ENCODE data around the gene SNAPC3. TPM values are rescaled to one million over a fixed set of nuclear protein-coding genes. Genes with fewer than 3 reads are reported as not detected.

Gene SNAPC3
- total RNA-seq, 4 donors from 2014 or later: 12.5 to 27.4 (median 17.8) TPM

DNA sequence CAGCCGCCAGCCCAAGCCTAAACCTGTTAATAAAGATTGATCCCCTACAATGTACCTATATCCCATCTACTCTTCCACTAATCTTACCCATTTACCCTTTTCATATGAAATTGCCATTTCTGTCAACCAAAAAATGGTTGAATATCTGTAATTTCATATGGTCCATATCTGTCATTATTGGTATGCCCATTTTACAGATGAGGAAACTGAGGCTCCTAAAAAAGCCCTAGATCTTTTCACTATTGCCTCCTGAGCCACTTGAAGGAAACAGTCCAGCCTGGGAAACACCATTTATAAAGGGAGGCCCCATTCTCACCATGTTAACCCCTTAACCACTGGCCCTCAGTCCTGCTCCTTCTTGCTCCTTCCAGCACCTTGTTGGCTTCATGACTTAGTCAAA, 41.2 kb upstream of the SNAPC3 start:
- Histone ChIP-seq H3K4me3 (no peak overlapping the region), H3K4me1 (no peaks in the 10 kb centered on the region), H3K9me3 (no peaks in the 10 kb centered on the region), H3K36me3 (no peaks in the 10 kb centered on the region), H3K27me3 (no peaks in the 10 kb centered on the region), H3K27ac (no peak overlapping the region)
- no peak for TF ChIP-seq EP300 (IDR thresholded peaks at IDR 0.05)
- 96% methylated on average over 1 of the region's 1 CpG for WGBS
- no peak for DNase-seq (ENCODE audit: low spot score in 2 of 2)

DNA sequence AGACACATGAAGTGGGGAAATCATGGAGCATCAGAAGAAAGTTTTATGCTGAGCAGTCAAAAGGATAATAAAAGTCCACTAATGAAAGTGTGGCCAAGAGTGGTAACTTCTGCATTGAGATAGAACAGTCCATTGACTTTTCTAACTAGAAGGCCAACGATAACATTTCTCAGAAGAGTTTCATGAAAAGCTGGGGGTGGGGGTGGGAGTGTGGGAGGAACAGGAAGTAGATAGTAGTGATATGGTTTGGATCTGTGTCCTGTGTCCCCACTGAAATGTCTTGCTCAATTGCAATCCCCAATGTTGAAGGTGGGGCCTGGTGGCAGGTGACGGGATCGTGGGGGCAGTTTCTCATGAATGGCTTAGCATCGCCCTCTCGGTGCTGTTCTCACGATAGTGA, 36.2 kb upstream of the SNAPC3 start:
- H3K36me3 ChIP-seq: no peaks in the 10 kb centered on the region
- 86% methylated on average over 6 of the region's 6 CpGs for WGBS
- no peaks in the 10 kb centered on the region for H3K9me3 ChIP-seq
- no peaks in the 10 kb centered on the region for H3K4me1 ChIP-seq
- no peak overlapping the region for H3K27ac ChIP-seq
- TF ChIP-seq, protein P1, sequence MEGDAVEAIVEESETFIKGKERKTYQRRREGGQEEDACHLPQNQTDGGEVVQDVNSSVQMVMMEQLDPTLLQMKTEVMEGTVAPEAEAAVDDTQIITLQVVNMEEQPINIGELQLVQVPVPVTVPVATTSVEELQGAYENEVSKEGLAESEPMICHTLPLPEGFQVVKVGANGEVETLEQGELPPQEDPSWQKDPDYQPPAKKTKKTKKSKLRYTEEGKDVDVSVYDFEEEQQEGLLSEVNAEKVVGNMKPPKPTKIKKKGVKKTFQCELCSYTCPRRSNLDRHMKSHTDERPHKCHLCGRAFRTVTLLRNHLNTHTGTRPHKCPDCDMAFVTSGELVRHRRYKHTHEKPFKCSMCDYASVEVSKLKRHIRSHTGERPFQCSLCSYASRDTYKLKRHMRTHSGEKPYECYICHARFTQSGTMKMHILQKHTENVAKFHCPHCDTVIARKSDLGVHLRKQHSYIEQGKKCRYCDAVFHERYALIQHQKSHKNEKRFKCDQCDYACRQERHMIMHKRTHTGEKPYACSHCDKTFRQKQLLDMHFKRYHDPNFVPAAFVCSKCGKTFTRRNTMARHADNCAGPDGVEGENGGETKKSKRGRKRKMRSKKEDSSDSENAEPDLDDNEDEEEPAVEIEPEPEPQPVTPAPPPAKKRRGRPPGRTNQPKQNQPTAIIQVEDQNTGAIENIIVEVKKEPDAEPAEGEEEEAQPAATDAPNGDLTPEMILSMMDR (IDR thresholded peaks at IDR 0.05): no peak
- no peak for TF ChIP-seq POLR2AphosphoS5 (IDR thresholded peaks at IDR 0.05)
- no peak for TF ChIP-seq EP300 (IDR thresholded peaks at IDR 0.05)
- no peak for TF ChIP-seq POLR2A (IDR thresholded peaks at IDR 0.05)
- H3K4me3 ChIP-seq: no peak overlapping the region
- DNase-seq (ENCODE audit: low spot score in 2 of 2): no peak
- H3K27me3 ChIP-seq: no peaks in the 10 kb centered on the region

- H3K4me1 ChIP-seq: no peaks in the 10 kb centered on the region
- DNase-seq (ENCODE audit: low spot score in 2 of 2): no peak
- no peaks in the 10 kb centered on the region for H3K36me3 ChIP-seq
- no peak overlapping the region for H3K27ac ChIP-seq
- H3K4me3 ChIP-seq: no peak overlapping the region
- TF ChIP-seq, protein P1 (IDR thresholded peaks at IDR 0.05): no peak
- TF ChIP-seq POLR2AphosphoS5 (IDR thresholded peaks at IDR 0.05) (no peak), EP300 (IDR thresholded peaks at IDR 0.05) (no peak), POLR2A (IDR thresholded peaks at IDR 0.05) (no peak)
- H3K9me3 ChIP-seq: no peaks in the 10 kb centered on the region
- no peaks in the 10 kb centered on the region for H3K27me3 ChIP-seq
Measured at GRCh38 chr9:15389173-15389572, 33.5 kb upstream of the SNAPC3 start.

GRCh38 chr9:15389631-15390030, 33.0 kb upstream of the SNAPC3 start:
- H3K9me3 ChIP-seq: no peaks in the 10 kb centered on the region
- 96% methylated on average over 4 of the region's 4 CpGs for WGBS

DNA sequence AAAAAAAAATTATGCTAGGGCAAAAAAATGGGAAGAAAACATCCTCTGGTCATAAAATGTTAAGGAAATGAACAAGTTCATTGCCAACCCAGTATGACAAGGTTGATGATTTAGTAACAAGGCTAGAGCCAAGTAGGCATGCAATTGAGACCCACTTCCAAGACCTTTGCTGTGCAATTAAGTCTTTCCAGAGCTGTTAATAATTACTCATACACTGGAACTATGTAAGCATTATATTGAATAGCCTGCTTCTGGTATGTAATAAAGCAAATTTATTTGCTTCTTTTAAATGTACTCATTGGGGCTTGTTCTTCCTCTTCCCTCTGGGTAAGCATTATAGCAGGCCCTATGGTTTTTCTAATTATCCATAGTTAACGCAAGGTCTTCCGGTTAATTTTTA, 32.5 kb upstream of the SNAPC3 start:
- Histone ChIP-seq H3K27me3 (no peaks in the 10 kb centered on the region), H3K36me3 (no peaks in the 10 kb centered on the region), H3K4me3 (no peak overlapping the region), H3K9me3 (no peaks in the 10 kb centered on the region), H3K4me1 (no peaks in the 10 kb centered on the region), H3K27ac (no peak overlapping the region)
- DNase-seq (ENCODE audit: low spot score in 2 of 2): no peak
- WGBS: 93% methylated on average over 2 of the region's 2 CpGs
- TF ChIP-seq POLR2AphosphoS5 (IDR thresholded peaks at IDR 0.05): no peak

More at GRCh38 chr9:15389631-15390030, 33.0 kb upstream of the SNAPC3 start:
- DNase-seq (ENCODE audit: low spot score in 2 of 2): no peak
- no peak overlapping the region for H3K27ac ChIP-seq
- no peak overlapping the region for H3K4me3 ChIP-seq
- H3K36me3 ChIP-seq: no peaks in the 10 kb centered on the region
- H3K27me3 ChIP-seq: no peaks in the 10 kb centered on the region
- TF ChIP-seq POLR2AphosphoS5 (IDR thresholded peaks at IDR 0.05): no peak
- no peak for TF ChIP-seq EP300 (IDR thresholded peaks at IDR 0.05)
- TF ChIP-seq POLR2A (IDR thresholded peaks at IDR 0.05): no peak
- no peaks in the 10 kb centered on the region for H3K4me1 ChIP-seq

- 85% methylated on average over 5 of the region's 5 CpGs for WGBS
- no peaks in the 10 kb centered on the region for H3K27me3 ChIP-seq
- H3K36me3 ChIP-seq: no peaks in the 10 kb centered on the region
- H3K27ac ChIP-seq: no peak overlapping the region
- no peak overlapping the region for H3K4me3 ChIP-seq
- TF ChIP-seq POLR2A (IDR thresholded peaks at IDR 0.05) (no peak), EP300 (IDR thresholded peaks at IDR 0.05) (no peak), POLR2AphosphoS5 (IDR thresholded peaks at IDR 0.05) (no peak)
- TF ChIP-seq, protein P1 (IDR thresholded peaks at IDR 0.05): no peak
- no peaks in the 10 kb centered on the region for H3K9me3 ChIP-seq
- no peaks in the 10 kb centered on the region for H3K4me1 ChIP-seq
- DNase-seq (ENCODE audit: low spot score in 2 of 2): no peak
Measured at GRCh38 chr9:15392363-15392762, 30.3 kb upstream of the SNAPC3 start.

GRCh38 chr9:15400281-15400941, 22.3 kb upstream of the SNAPC3 start:
- Histone ChIP-seq H3K27ac (no peak overlapping the region), H3K4me1 (no peaks in the 10 kb centered on the region), H3K36me3 (no peaks in the 10 kb centered on the region), H3K9me3 (no peaks in the 10 kb centered on the region), H3K4me3 (no peak overlapping the region), H3K27me3 (no peaks in the 10 kb centered on the region)
- no peak for TF ChIP-seq POLR2AphosphoS5 (IDR thresholded peaks at IDR 0.05)
- no peak for TF ChIP-seq POLR2A (IDR thresholded peaks at IDR 0.05)
- no peak for TF ChIP-seq EP300 (IDR thresholded peaks at IDR 0.05)
- TF ChIP-seq, protein P1 (IDR thresholded peaks at IDR 0.05): no peak
- no peak for DNase-seq (ENCODE audit: low spot score in 2 of 2)
- 67% methylated on average over 5 of the region's 5 CpGs for WGBS

Measured in suprapubic skin (tissue), 4 donors.